Measurements from ENCODE around the gene PRUNE1. TPM values are rescaled to one million over a fixed set of nuclear protein-coding genes. Genes with fewer than 3 reads are reported as not detected.

The PRUNE1 gene
- polyA plus RNA-seq, 1 donor from 2014 or later: 32.2 TPM

DNA sequence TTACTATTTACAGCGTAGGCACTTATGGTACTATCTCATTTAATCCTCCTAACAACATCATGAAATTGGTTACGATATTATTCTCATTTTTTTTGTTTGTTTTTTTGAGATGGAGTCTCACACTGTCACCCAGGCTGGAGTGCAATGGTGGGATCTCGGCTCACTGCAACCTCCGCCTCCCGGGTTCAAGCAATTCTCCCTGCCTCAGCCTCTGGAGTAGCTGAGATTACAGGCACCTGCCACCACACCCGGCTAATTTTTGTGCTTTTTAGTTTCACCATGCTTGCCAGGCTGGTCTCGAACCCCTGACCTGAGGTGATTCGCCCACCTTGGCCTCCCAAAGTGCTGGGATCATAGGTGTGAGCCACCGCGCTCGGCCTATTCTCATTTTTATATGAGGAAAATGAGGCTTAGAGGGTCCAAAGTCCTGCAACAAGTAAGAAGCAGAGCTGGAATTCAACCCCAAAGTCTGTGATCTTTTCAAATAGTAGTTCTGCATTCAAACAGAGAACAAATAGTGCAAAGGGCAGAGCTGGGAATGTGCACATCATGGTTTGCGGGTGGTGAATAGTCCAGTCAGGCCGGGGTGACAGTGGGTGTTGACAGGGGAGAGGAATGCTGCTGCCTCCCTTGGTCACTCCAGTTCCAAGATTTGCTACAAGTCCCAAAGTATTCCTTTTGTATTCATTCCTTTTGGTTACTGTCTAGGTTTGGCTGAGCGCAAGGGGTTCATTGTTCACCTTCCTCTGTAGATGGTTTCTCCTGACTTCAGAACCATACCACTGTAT, 4.6 kb downstream of the PRUNE1 start:
- Histone ChIP-seq H3K79me2 (replicated peaks; ENCODE audit: insufficient read depth, low read length) (peaks cover 6% of the 10 kb centered on the region), H3K9me2 (ENCODE audit: insufficient read depth, low read length) (no peaks in the 10 kb centered on the region), H2AFZ (ENCODE audit: low read depth, low read length) (no peak overlapping the region), H4K20me1 (ENCODE audit: insufficient read depth) (no peaks in the 10 kb centered on the region), H3F3A (ENCODE audit: insufficient read depth, low read length, poor library complexity, severe bottlenecking) (no peaks in the 10 kb centered on the region), H3K9me3 (ENCODE audit: low read length) (no peaks in the 10 kb centered on the region), H3K36me3 (ENCODE audit: insufficient read depth, low read length) (no peaks in the 10 kb centered on the region), H3K27ac (ENCODE audit: low read length) (no peak overlapping the region), H3K27me3 (ENCODE audit: insufficient read depth, low read depth, low read length) (no peaks in the 10 kb centered on the region), H3K4me3 (ENCODE audit: low read length) (no peak overlapping the region), H3K4me2 (ENCODE audit: low read length) (no peak overlapping the region), H3K9ac (ENCODE audit: low read length) (no peak overlapping the region)
- TF ChIP-seq MXI1 (conservative IDR thresholded peaks at IDR 0.05; ENCODE audit: poor library complexity, severe bottlenecking) (no peak), RAD21 (conservative IDR thresholded peaks at IDR 0.05) (no peak), POLR2AphosphoS5 (IDR thresholded peaks at IDR 0.05) (no peak), EZH2 (IDR thresholded peaks at IDR 0.05; ENCODE audit: borderline replicate concordance, insufficient read depth, low read length, poor library complexity, severe bottlenecking) (no peak), SMC3 (conservative IDR thresholded peaks at IDR 0.05; ENCODE audit: poor library complexity) (no peak), TAF1 (IDR thresholded peaks at IDR 0.05; ENCODE audit: low read depth) (no peak), EP300 (conservative IDR thresholded peaks at IDR 0.05; ENCODE audit: poor library complexity, severe bottlenecking) (no peak)
- TF ChIP-seq, protein P1, sequence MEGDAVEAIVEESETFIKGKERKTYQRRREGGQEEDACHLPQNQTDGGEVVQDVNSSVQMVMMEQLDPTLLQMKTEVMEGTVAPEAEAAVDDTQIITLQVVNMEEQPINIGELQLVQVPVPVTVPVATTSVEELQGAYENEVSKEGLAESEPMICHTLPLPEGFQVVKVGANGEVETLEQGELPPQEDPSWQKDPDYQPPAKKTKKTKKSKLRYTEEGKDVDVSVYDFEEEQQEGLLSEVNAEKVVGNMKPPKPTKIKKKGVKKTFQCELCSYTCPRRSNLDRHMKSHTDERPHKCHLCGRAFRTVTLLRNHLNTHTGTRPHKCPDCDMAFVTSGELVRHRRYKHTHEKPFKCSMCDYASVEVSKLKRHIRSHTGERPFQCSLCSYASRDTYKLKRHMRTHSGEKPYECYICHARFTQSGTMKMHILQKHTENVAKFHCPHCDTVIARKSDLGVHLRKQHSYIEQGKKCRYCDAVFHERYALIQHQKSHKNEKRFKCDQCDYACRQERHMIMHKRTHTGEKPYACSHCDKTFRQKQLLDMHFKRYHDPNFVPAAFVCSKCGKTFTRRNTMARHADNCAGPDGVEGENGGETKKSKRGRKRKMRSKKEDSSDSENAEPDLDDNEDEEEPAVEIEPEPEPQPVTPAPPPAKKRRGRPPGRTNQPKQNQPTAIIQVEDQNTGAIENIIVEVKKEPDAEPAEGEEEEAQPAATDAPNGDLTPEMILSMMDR (IDR thresholded peaks at IDR 0.05; ENCODE audit: poor library complexity, severe bottlenecking): no peak
- TF ChIP-seq, protein P2, sequence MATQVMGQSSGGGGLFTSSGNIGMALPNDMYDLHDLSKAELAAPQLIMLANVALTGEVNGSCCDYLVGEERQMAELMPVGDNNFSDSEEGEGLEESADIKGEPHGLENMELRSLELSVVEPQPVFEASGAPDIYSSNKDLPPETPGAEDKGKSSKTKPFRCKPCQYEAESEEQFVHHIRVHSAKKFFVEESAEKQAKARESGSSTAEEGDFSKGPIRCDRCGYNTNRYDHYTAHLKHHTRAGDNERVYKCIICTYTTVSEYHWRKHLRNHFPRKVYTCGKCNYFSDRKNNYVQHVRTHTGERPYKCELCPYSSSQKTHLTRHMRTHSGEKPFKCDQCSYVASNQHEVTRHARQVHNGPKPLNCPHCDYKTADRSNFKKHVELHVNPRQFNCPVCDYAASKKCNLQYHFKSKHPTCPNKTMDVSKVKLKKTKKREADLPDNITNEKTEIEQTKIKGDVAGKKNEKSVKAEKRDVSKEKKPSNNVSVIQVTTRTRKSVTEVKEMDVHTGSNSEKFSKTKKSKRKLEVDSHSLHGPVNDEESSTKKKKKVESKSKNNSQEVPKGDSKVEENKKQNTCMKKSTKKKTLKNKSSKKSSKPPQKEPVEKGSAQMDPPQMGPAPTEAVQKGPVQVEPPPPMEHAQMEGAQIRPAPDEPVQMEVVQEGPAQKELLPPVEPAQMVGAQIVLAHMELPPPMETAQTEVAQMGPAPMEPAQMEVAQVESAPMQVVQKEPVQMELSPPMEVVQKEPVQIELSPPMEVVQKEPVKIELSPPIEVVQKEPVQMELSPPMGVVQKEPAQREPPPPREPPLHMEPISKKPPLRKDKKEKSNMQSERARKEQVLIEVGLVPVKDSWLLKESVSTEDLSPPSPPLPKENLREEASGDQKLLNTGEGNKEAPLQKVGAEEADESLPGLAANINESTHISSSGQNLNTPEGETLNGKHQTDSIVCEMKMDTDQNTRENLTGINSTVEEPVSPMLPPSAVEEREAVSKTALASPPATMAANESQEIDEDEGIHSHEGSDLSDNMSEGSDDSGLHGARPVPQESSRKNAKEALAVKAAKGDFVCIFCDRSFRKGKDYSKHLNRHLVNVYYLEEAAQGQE (IDR thresholded peaks at IDR 0.05; ENCODE audit: borderline replicate concordance): no peak

DNA sequence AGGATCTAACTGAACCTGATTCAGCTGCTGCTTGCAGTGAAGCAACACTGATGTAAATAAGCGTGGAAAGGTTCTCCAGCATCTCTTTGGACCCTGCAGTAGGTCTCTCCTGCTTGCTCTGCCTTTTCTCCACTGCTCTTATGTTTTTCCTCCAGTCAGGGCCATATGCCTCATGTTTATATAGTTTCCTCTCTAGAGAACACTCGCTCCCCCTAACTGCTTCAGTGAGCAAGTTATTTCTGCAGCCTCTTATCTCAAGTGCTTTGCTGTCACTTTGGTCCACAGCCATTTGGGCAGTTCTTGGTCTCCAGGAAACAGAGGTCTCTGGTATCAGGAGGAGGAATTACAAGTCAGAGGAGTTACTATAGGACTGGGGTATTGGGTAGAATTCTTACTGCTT, 5.3 kb downstream of the PRUNE1 start:
- no peaks in the 10 kb centered on the region for H3F3A ChIP-seq (ENCODE audit: insufficient read depth, low read length, poor library complexity, severe bottlenecking)
- no peak overlapping the region for H3K9ac ChIP-seq (ENCODE audit: low read length)
- no peak overlapping the region for H2AFZ ChIP-seq (ENCODE audit: low read depth, low read length)
- H4K20me1 ChIP-seq (ENCODE audit: insufficient read depth): no peaks in the 10 kb centered on the region
- peaks cover 6% of the 10 kb centered on the region for H3K79me2 ChIP-seq (replicated peaks; ENCODE audit: insufficient read depth, low read length)
- no peak overlapping the region for H3K4me2 ChIP-seq (ENCODE audit: low read length)
- no peak for TF ChIP-seq EP300 (conservative IDR thresholded peaks at IDR 0.05; ENCODE audit: poor library complexity, severe bottlenecking)
- no peak for TF ChIP-seq TAF1 (IDR thresholded peaks at IDR 0.05; ENCODE audit: low read depth)
- no peak for TF ChIP-seq SMC3 (conservative IDR thresholded peaks at IDR 0.05; ENCODE audit: poor library complexity)
- TF ChIP-seq EZH2 (IDR thresholded peaks at IDR 0.05; ENCODE audit: borderline replicate concordance, insufficient read depth, low read length, poor library complexity, severe bottlenecking): no peak
- TF ChIP-seq, protein P2 (IDR thresholded peaks at IDR 0.05; ENCODE audit: borderline replicate concordance): no peak
- TF ChIP-seq, protein P1 (IDR thresholded peaks at IDR 0.05; ENCODE audit: poor library complexity, severe bottlenecking): no peak
- no peak for TF ChIP-seq MXI1 (conservative IDR thresholded peaks at IDR 0.05; ENCODE audit: poor library complexity, severe bottlenecking)
- no peak for TF ChIP-seq RAD21 (conservative IDR thresholded peaks at IDR 0.05)
- no peak for TF ChIP-seq POLR2AphosphoS5 (IDR thresholded peaks at IDR 0.05)
- H3K36me3 ChIP-seq (ENCODE audit: insufficient read depth, low read length): no peaks in the 10 kb centered on the region
- H3K27ac ChIP-seq (ENCODE audit: low read length): no peak overlapping the region
- H3K9me3 ChIP-seq (ENCODE audit: low read length): no peaks in the 10 kb centered on the region
- no peaks in the 10 kb centered on the region for H3K27me3 ChIP-seq (ENCODE audit: insufficient read depth, low read depth, low read length)
- H3K9me2 ChIP-seq (ENCODE audit: insufficient read depth, low read length): no peaks in the 10 kb centered on the region
- no peak overlapping the region for H3K4me3 ChIP-seq (ENCODE audit: low read length)

All from neural cell (in vitro differentiated cells).